HepG2 (cell line): ENCODE measurements around the gene GALNT11.

ENCODE experiments used
- ARID2 ChIP-seq: sonication (generic); formaldehyde crosslinking; IDR thresholded peaks from 2 replicates; pipeline ENCODE4 v1.8.1; 2022; ENCODE audit warnings: mild to moderate bottlenecking, missing genetic modification reagents, borderline replicate concordance
- GFI1 ChIP-seq: sonication (generic); formaldehyde crosslinking; IDR thresholded peaks from 2 replicates; pipeline ENCODE4 v1.5.0; 2020; ENCODE audit warnings: missing genetic modification reagents, mild to moderate bottlenecking, borderline replicate concordance
- LCORL ChIP-seq, 2 experiments: fragments of 450-650 bp in 1 of 2; sonication (generic) in 1 of 2; formaldehyde crosslinking in 1 of 2; IDR thresholded peaks; 2 replicates each; pipeline versions ENCODE4 v1.5.0 to v1.6.1; 2017 to 2020; ENCODE audit warnings: antibody characterized with exemption in 1 of 2, missing genetic modification reagents in 1 of 2
- MED8 ChIP-seq: sonication (generic); formaldehyde crosslinking; IDR thresholded peaks from 2 replicates; pipeline ENCODE4 v1.8.1; 2023; ENCODE audit warnings: mild to moderate bottlenecking, missing genetic modification reagents; ENCODE audit not compliant: insufficient replicate concordance
- POLR2A ChIP-seq, 2 experiments: IDR thresholded peaks; 2 replicates each; pipeline ENCODE4 v1.6.1; 2011; ENCODE audit warnings: low read depth in 2 of 2, low read length in 2 of 2, mild to moderate bottlenecking in 1 of 2, moderate library complexity in 1 of 2; ENCODE audit not compliant: insufficient read depth in 1 of 2
- SRY ChIP-seq: sonication (generic); formaldehyde crosslinking; IDR thresholded peaks from 2 replicates; pipeline ENCODE4 v1.8.0; 2022; ENCODE audit warnings: mild to moderate bottlenecking, missing genetic modification reagents
- TBL1XR1 ChIP-seq: fragments of 150-350 bp; IDR thresholded peaks from 2 replicates; pipeline ENCODE4 v1.6.1; 2014; ENCODE audit warnings: borderline replicate concordance, low read length; ENCODE audit not compliant: partially characterized antibody
- ZNF788 ChIP-seq: sonication (generic); formaldehyde crosslinking; IDR thresholded peaks from 2 replicates; pipeline ENCODE4 v1.5.0; 2020; ENCODE audit warnings: mild to moderate bottlenecking, missing genetic modification reagents, borderline replicate concordance
- TF ChIP-seq, protein P1 (sequence below): sonication (generic); formaldehyde crosslinking; IDR thresholded peaks from 2 replicates; pipeline ENCODE4 v1.9.0; 2021; ENCODE audit warnings: missing genetic modification reagents, borderline replicate concordance
- TF ChIP-seq, protein P2 (sequence below): sonication (generic); formaldehyde crosslinking; IDR thresholded peaks from 2 replicates; pipeline ENCODE4 v1.4.0; 2020; ENCODE audit warnings: missing genetic modification reagents

DNA sequence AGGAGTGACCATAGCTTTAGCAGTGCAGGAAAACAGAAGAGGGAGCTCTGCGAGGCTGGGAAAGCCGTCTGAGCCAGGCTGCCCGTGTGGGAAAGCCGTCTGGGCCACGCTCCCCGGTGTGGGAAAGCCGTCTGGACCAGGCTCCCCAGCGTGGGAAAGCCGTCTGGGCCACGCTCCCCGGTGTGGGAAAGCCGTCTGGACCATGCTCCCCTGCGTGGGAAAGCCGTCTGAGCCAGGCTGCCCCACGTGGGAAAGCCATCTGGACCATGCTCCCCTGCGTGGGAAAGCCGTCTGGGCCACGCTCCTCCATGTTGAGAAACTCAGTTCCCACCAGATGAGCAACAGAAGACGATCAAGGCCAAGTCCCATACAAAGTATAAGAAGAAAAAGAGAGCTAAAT is 101.8 kb downstream of the GALNT11 start:
- TF ChIP-seq, protein P1, sequence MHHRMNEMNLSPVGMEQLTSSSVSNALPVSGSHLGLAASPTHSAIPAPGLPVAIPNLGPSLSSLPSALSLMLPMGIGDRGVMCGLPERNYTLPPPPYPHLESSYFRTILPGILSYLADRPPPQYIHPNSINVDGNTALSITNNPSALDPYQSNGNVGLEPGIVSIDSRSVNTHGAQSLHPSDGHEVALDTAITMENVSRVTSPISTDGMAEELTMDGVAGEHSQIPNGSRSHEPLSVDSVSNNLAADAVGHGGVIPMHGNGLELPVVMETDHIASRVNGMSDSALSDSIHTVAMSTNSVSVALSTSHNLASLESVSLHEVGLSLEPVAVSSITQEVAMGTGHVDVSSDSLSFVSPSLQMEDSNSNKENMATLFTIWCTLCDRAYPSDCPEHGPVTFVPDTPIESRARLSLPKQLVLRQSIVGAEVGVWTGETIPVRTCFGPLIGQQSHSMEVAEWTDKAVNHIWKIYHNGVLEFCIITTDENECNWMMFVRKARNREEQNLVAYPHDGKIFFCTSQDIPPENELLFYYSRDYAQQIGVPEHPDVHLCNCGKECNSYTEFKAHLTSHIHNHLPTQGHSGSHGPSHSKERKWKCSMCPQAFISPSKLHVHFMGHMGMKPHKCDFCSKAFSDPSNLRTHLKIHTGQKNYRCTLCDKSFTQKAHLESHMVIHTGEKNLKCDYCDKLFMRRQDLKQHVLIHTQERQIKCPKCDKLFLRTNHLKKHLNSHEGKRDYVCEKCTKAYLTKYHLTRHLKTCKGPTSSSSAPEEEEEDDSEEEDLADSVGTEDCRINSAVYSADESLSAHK (CRISPR knock-in tag) = no peak
- TF ChIP-seq SRY = no peak
- no peak for TF ChIP-seq GFI1
- TF ChIP-seq LCORL (IDR thresholded peaks at IDR 0.05) = no peak
- TF ChIP-seq LCORL (CRISPR knock-in tag; IDR thresholded peaks at IDR 0.05) = no peak
- TF ChIP-seq TBL1XR1 = no peak
- TF ChIP-seq, protein P2, sequence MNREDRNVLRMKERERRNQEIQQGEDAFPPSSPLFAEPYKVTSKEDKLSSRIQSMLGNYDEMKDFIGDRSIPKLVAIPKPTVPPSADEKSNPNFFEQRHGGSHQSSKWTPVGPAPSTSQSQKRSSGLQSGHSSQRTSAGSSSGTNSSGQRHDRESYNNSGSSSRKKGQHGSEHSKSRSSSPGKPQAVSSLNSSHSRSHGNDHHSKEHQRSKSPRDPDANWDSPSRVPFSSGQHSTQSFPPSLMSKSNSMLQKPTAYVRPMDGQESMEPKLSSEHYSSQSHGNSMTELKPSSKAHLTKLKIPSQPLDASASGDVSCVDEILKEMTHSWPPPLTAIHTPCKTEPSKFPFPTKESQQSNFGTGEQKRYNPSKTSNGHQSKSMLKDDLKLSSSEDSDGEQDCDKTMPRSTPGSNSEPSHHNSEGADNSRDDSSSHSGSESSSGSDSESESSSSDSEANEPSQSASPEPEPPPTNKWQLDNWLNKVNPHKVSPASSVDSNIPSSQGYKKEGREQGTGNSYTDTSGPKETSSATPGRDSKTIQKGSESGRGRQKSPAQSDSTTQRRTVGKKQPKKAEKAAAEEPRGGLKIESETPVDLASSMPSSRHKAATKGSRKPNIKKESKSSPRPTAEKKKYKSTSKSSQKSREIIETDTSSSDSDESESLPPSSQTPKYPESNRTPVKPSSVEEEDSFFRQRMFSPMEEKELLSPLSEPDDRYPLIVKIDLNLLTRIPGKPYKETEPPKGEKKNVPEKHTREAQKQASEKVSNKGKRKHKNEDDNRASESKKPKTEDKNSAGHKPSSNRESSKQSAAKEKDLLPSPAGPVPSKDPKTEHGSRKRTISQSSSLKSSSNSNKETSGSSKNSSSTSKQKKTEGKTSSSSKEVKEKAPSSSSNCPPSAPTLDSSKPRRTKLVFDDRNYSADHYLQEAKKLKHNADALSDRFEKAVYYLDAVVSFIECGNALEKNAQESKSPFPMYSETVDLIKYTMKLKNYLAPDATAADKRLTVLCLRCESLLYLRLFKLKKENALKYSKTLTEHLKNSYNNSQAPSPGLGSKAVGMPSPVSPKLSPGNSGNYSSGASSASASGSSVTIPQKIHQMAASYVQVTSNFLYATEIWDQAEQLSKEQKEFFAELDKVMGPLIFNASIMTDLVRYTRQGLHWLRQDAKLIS = no peak
- TF ChIP-seq POLR2A (IDR thresholded peaks at IDR 0.05; ENCODE audit: insufficient read depth in 1 of 2, low read depth in 2 of 2, low read length in 2 of 2) = no peak
- no peak for TF ChIP-seq ZNF788
- TF ChIP-seq MED8 = no peak
- TF ChIP-seq ARID2 (CRISPR knock-in tag) = no peak
